SJSA1 (cell line): ENCODE results near the gene ZBED5. TPM values are rescaled to one million over a fixed set of nuclear protein-coding genes. Genes with fewer than 3 reads are reported as not detected.

Source experiments
- DNase-seq, 2 experiments: peaks; one replicate each; pipeline ENCODE4 v3.0.0-alpha.2; 2015 to 2020; ENCODE audit warnings: low spot score in 2 of 2, low read depth in 1 of 2
- H3K27ac ChIP-seq: fragments of 250-450 bp; sonication (Bioruptor Pico); 2 replicates; pipeline ENCODE4 v1.5.1; 2020; ENCODE audit warnings: mild to moderate bottlenecking, moderate library complexity
- H3K27me3 ChIP-seq: fragments of 250-450 bp; sonication (Bioruptor Pico); replicated peaks from 2 replicates; pipeline ENCODE4 v1.5.1; 2020; ENCODE audit warnings: mild to moderate bottlenecking, moderate library complexity
- H3K36me3 ChIP-seq: fragments of 250-450 bp; sonication (Bioruptor Pico); 2 replicates; pipeline ENCODE4 v1.5.1; 2020; ENCODE audit warnings: mild to moderate bottlenecking
- H3K4me1 ChIP-seq: fragments of 250-450 bp; sonication (Bioruptor Pico); replicated peaks from 2 replicates; pipeline ENCODE4 v1.6.1; 2021; ENCODE audit warnings: mild to moderate bottlenecking
- H3K4me3 ChIP-seq: fragments of 250-450 bp; sonication (Bioruptor Pico); 2 replicates; pipeline ENCODE4 v1.5.1; 2020; ENCODE audit warnings: mild to moderate bottlenecking
- H3K9me3 ChIP-seq: fragments of 250-450 bp; sonication (Bioruptor Pico); replicated peaks from 2 replicates; pipeline ENCODE4 v1.5.1; 2020; ENCODE audit warnings: mild to moderate bottlenecking
- total RNA-seq: library from RNA; depleted of rRNA; stranded (reverse); fragments of >200 nt; shearing (Covaris generic); gene quantifications from 2 replicates; pipeline ENCODE4 v1.2.3, GENCODE V29; 2014; rRNA removed

ZBED5 gene
- total RNA-seq: 22.7 and 29.5 TPM in 2 replicates

DNA sequence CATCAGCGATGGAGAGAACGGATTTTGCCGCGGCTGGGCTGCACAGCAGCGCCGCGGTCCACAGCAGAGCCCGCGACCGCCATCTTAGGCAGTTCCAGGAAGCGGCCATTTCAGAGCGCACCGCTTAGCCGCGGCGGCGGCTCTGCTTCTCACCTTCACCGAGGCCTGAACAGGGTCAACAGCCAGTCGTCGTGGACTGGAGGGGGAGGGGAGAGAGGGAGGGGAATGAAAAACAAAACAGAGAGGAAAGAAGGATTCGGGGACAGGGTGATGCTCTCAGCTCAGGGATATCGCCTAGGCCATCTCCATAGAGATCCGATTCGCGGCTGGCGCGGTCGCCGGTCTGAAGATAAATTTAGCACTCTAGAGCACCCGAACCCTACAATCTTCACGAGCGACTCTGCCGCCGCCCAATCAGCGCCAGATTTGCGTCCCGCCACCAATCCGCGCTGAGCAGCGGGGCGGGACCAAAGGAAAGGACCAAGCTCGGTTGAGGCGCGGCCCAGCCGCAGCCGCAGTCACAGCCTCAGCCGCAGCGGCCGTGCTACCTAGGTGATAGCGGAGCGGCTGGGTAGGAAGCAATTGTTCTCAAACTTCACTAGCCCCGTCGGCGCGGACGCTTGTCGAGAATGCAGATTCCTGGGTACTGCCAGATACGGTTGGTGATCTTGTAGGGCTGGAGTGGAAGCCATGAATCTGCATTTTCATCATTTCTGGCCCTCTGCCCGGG, at the start of gene ZBED5:
Gene ZBED5, minus strand, starts transcription at position 345 of the 730 bp plus-strand sequence. CDS start 3,108 bp downstream, outside the sequence.
- H3K4me3 ChIP-seq: peak within 1 kb of the TSS; percentile 67
- peaks cover 21% of the 10 kb centered on the region for H3K4me1 ChIP-seq
- peak; percentile 96 to 99 for DNase-seq
- H3K27me3 ChIP-seq: no peaks in the 10 kb centered on the region
- peaks cover 47% of the 10 kb centered on the region for H3K36me3 ChIP-seq
- H3K9me3 ChIP-seq: no peaks in the 10 kb centered on the region
- H3K27ac ChIP-seq: peak within 1 kb of the TSS; percentile 80

DNA sequence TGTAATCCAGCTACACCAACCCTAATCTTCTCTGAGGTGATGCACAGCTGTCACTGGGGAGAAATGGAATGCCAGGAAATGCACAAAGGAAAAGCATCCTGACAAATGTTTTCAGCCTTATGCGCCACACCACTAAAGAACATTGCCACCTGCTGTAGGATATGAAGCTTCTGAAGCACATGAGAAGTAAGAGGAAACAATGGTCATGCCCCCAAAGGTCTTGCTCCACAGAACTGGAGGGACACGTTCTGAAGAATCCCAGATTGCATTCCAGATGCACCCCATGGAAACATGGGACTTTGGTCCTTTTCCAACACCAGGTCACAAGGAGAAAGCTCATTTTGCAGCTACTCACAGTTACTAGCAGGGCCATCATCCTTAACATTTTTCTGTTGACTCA, 48.7 kb upstream of the ZBED5 start:
- Histone ChIP-seq H3K36me3 (no peaks in the 10 kb centered on the region), H3K27me3 (no peaks in the 10 kb centered on the region), H3K27ac (no peak overlapping the region), H3K4me3 (no peak overlapping the region), H3K9me3 (no peaks in the 10 kb centered on the region), H3K4me1 (peaks cover 30% of the 10 kb centered on the region)
- DNase-seq: no peak

DNA sequence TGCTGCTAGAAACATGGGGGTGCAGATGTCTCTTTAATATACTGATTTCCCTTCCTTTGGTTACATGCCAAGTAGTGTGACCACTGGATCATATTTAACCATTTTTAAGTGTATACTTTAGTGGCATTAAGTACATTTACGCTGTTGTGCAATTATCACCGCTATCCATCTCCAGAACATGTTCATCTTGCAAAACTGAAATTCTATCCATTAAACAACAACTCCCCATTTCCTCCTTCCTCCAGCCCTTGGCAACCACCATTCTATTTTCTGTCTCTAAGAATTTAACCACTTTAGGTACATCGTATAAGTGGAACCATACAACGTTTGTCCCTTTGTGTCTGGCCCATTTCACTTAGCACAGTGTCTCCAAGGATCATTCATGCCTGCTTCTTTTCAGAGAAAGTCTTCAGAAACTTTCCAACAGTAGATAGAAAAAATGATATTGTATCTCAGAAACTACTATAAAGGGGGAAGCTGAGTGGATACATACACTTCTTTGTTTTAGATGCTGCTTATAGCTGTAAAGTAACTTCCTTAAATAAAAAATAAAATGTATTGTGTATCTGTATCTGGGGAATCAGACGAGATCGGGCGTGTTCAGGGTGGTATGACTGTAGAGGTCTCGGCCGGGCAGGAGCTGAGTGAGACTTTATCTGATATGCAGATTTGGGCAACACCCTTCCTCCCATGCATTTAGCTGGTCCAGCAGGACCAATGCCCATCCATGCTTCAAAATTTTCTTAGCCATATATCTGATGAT, 44.6 kb upstream of the ZBED5 start:
- H3K27me3 ChIP-seq: no peaks in the 10 kb centered on the region
- H3K4me3 ChIP-seq: no peak overlapping the region
- H3K27ac ChIP-seq: no peak overlapping the region
- H3K4me1 ChIP-seq: peaks cover 43% of the 10 kb centered on the region
- DNase-seq: no peak
- no peaks in the 10 kb centered on the region for H3K9me3 ChIP-seq
- H3K36me3 ChIP-seq: no peaks in the 10 kb centered on the region

DNA sequence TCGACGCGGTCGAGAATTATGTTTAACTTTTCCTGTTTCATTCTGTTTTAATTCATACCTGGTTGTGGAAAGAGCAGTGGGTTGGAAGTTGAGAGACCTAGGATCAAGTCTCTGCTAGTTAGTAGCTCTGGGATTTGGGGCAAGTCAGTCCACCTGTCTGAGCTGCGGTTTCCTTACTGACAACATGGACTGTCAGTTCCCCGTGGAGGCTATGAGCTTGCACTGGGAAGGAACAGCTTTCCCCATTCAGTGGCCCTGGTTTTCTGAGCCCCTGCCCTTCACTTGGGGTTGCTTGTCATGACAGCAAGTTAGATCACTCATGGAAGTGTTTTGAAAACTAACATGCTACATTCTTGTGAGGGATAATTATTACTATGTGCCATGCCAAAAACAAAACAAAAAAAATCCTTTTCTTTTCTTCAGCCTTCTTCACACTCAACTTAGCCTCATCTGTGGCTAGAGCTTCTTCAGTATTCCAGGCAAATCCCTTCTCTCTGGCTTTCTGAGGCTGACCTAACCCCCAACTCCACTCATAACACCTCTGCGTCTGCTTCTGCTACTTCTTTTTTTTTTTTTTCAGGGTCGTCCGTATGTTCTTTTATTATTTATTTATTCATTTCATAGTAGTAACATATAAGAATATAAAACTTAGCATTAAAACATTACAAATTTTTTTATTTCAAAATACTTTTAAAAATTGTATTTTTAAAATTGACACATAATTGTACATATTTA, 43.0 kb upstream of the ZBED5 start:
- DNase-seq: no peak
- Histone ChIP-seq H3K4me1 (peaks cover 36% of the 10 kb centered on the region), H3K36me3 (no peaks in the 10 kb centered on the region), H3K4me3 (no peak overlapping the region), H3K27ac (peak overlapping the region; percentile 90), H3K9me3 (no peaks in the 10 kb centered on the region), H3K27me3 (no peaks in the 10 kb centered on the region)

DNA sequence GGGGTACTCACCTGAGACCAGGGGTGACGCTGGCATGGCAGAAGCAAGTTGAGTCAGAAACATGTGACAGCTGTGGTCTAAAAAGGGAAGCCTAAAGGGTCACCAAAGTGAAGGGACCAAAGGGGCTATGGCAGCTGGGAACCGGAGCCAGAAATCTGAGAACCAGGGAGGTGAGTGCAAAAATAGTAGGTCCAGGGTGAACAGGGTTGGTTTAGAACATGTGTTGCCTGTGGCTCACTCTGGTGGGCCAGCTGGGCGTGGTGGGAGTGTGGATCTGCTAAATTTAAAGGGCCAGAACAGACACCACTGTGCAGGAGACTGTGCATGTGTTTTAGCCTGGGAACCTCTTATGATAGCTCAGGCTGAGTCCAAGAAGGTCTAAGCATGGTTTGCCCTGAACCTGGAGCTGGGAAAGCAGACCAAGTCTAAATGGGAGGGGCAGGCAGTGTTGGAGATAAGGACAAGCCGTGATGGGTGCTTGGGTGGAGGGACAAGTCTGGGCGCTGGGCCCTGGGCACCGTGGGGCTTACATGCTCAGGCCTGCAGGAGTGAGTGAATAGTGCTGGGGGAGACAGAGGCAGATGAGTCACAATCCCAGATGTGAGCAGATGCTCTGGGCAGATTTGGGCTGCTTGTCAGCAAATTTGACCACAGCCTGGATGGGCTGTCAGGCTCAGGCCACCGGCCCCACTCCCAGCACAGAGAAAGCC, 41.4 kb upstream of the ZBED5 start:
- no peak overlapping the region for H3K4me3 ChIP-seq
- H3K36me3 ChIP-seq: no peaks in the 10 kb centered on the region
- DNase-seq: peak in 1 of 2 experiments; percentile 47
- no peaks in the 10 kb centered on the region for H3K9me3 ChIP-seq
- H3K27ac ChIP-seq: peak overlapping the region; percentile 90
- peaks cover 38% of the 10 kb centered on the region for H3K4me1 ChIP-seq
- H3K27me3 ChIP-seq: no peaks in the 10 kb centered on the region

DNA sequence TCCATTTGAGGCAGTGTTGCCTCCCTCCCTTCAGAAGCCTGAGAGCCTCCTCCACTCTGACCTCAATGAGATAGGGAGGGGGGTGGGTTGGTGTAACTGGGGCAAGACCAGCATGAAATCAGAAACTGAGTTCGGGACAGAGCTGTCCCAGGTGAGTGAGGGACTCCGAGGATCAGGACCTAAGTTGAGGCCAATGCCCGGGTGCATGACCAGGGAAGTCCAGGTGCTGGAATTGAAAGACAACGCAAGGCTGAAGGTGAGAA, 40.8 kb upstream of the ZBED5 start:
- Histone ChIP-seq H3K9me3 (no peaks in the 10 kb centered on the region), H3K36me3 (no peaks in the 10 kb centered on the region), H3K27me3 (no peaks in the 10 kb centered on the region), H3K27ac (peak overlapping the region; percentile 90), H3K4me3 (no peak overlapping the region), H3K4me1 (peaks cover 43% of the 10 kb centered on the region)
- DNase-seq: no peak

DNA sequence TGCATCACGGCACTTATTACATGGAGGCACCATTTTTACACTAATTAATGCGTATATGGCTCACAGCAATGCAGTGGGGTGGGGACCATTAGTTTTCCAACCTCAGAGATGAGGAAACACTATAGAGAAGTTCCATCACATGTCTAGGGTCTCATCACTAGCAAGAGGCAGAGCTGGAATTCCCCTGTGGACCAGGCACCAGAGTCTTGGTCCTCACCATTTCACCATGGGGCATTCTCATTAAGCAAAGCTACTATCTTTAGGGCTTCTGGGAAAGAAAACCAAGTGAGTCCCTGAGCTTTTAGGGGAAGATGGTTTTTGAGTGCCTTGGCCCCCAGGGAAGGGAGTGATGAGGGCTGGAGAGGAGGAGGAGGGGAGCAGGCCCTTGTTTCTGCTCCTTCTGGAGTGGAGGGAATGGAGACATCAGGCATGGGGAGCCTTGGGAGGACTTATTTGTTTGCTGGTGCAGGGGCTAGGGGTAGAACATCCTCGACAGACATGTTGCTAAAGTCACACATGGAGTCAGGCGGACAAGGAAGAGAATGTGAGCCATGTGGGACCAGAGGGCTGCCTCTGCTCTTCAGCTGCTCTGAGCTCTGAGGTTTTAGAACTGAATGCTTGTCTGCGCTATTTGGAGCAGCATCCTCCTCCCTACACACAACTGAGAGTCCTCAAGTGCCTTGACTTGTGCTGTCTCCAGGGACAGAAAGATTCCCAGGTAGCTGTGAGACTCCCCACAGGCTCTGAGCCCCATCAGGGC, 40.3 kb upstream of the ZBED5 start:
- Histone ChIP-seq H3K27ac (peak overlapping the region; percentile 90), H3K27me3 (no peaks in the 10 kb centered on the region), H3K9me3 (no peaks in the 10 kb centered on the region), H3K36me3 (no peaks in the 10 kb centered on the region), H3K4me1 (peaks cover 48% of the 10 kb centered on the region), H3K4me3 (no peak overlapping the region)
- no peak for DNase-seq

DNA sequence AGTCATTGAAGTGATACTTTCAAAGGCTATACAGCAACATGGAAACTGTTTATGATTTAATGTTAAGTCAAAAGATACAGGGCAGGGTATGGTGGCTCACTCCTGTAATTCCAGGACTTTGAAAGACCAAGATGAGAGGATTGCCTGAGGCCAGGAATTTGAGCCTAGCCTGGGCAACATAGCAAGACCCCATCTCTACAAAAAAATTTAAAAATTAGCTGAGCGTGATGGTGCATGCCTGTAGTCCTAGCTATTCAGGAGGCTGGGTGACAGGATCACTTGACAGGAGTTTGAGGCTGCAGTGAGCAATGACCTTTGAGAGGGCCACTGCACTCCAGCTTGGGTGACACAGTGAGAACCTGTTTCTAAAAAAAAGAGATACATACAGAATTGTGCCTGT, 39.3 kb upstream of the ZBED5 start:
- no peaks in the 10 kb centered on the region for H3K27me3 ChIP-seq
- no peak overlapping the region for H3K27ac ChIP-seq
- no peaks in the 10 kb centered on the region for H3K9me3 ChIP-seq
- no peak for DNase-seq
- H3K36me3 ChIP-seq: no peaks in the 10 kb centered on the region
- H3K4me1 ChIP-seq: peaks cover 49% of the 10 kb centered on the region
- no peak overlapping the region for H3K4me3 ChIP-seq

DNA sequence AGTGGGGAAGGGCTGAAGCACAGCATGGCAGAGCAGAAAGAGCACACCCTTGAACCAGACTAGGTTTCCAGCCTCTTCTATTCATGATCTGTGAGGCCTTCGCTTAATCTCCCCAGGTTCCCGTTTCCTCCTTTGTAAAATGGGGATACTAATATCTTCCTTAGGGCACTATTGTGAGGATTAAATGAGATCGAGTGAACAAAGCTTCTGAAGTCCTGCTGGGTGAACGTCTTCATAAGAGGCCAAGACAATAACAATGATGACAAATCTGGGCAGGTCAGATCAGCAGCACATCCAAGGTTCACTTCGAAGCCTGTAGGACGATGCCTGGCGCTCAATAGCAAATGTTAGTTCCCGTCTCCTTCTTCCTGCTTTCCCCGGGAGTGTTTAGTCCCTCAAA, 38.6 kb upstream of the ZBED5 start:
- Histone ChIP-seq H3K36me3 (no peaks in the 10 kb centered on the region), H3K9me3 (no peaks in the 10 kb centered on the region), H3K27me3 (no peaks in the 10 kb centered on the region), H3K4me3 (no peak overlapping the region), H3K4me1 (peaks cover 49% of the 10 kb centered on the region), H3K27ac (no peak overlapping the region)
- no peak for DNase-seq

DNA sequence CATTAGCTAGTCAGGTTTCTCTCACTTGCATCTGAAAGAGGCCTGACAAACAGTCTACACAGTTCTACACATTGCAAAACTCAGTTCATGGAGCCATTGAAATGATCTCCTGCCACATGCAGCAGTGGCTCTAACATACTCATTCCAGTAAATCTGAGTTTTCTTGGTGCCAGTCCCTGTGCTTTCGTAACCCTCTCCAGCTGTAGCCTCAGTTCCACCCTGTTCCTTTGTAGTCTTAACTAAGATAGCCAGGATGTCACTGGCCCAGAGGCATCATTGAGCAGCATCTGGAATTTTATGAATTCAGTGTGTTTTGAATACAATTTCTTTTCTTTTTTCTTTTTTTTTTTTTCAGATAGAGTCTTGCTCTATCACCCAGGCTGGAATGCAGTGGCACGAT, 37.4 kb upstream of the ZBED5 start:
- Histone ChIP-seq H3K36me3 (no peaks in the 10 kb centered on the region), H3K27me3 (no peaks in the 10 kb centered on the region), H3K9me3 (no peaks in the 10 kb centered on the region), H3K27ac (no peak overlapping the region), H3K4me3 (no peak overlapping the region), H3K4me1 (peaks cover 37% of the 10 kb centered on the region)
- no peak for DNase-seq

DNA sequence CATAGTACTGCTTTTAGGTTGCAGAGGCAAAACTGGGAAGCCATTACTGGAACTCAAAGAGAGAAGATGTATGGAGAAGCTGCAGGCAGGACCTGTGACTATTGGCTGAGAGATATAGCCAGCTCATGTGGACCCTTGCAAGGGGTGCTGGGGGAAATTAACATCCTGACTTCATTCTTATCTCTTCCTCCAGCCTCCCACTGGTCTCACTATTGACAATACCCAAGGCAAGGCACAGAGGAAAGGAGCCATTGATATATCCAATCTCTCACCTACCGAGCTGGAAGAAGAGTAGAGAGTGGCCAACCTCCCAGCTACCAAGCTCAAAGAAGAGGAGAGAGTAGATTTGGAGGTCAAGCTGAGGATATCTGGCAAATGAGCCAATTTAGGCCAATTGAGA, 36.8 kb upstream of the ZBED5 start:
- H3K27me3 ChIP-seq: no peaks in the 10 kb centered on the region
- peaks cover 31% of the 10 kb centered on the region for H3K4me1 ChIP-seq
- H3K4me3 ChIP-seq: no peak overlapping the region
- DNase-seq: no peak
- no peaks in the 10 kb centered on the region for H3K36me3 ChIP-seq
- no peaks in the 10 kb centered on the region for H3K9me3 ChIP-seq
- H3K27ac ChIP-seq: no peak overlapping the region

DNA sequence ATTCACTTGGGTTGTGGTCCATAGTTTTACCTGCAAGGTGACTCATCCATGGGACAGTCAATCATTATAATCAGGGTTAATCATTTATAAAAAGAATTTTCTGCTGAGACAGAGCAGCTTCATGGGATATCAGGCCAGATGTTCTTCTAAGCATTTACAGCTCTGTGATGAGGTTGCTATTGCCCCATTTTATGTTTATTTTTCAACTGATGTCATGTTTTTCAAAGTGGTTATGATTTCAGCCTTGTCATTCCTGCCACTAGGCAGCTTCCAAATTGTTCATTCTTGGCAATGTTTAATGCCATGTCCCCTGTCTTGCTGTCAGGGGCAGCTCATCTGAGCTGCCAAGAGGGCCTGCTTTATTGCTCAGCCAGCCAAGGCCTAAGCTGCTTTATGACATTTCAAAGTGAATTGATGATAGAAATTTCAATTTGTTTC, 35.9 kb upstream of the ZBED5 start:
- H3K4me1 ChIP-seq: peaks cover 21% of the 10 kb centered on the region
- DNase-seq: peak; percentile 50 to 70

DNA sequence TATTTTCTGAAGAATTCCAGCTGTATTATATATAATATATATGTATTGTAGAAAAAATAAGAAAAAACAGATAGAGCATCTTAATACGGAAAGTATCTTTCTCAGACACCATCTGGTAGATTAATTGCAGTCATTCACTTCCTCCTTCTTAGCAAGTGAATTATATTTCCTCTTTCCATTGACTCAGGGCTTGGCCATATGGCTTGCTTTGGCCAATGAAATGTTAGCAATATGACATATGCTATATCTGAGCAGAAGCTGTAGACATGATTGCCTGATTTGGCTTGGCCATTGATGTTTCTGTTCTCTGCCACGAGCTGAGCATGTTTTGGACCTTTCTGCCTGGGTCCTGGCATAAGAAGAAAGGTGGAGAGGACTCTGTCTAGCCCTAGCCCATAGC, 34.4 kb upstream of the ZBED5 start:
- Histone ChIP-seq H3K27ac (no peak overlapping the region), H3K9me3 (no peaks in the 10 kb centered on the region), H3K4me3 (no peak overlapping the region), H3K27me3 (no peaks in the 10 kb centered on the region), H3K36me3 (no peaks in the 10 kb centered on the region), H3K4me1 (peaks cover 13% of the 10 kb centered on the region)
- DNase-seq: no peak

More for the DNA sequence above, 35.9 kb upstream of the ZBED5 start:
- H3K27me3 ChIP-seq: no peaks in the 10 kb centered on the region
- no peaks in the 10 kb centered on the region for H3K9me3 ChIP-seq
- H3K36me3 ChIP-seq: no peaks in the 10 kb centered on the region
- H3K27ac ChIP-seq: peak overlapping the region; percentile 35
- no peak overlapping the region for H3K4me3 ChIP-seq
